Endothelial cell of umbilical vein (primary cell): ENCODE measurements around the gene SAMD4A. TPM values are rescaled to one million over a fixed set of nuclear protein-coding genes. Genes with fewer than 3 reads are reported as not detected.

Experiments used
- BruUV-seq: library from RNA; stranded (reverse); fragments of 400-500 nt; replicated peaks from 2 replicates; lab custom pipeline; 2021; lab: Mats Ljungman, UMichigan
- CTCF ChIA-PET: fragments of 300-600, 350-600 bp; sonication (Branson Sonifier 250); formaldehyde crosslinking; loops from one replicate; lab custom pipeline; 2021; ENCODE audit warnings: antibody characterized with exemption, inconsistent platforms; lab: Charles Lee
- POLR2A ChIA-PET: fragments of 300-600, 350-600 bp; sonication (Branson Sonifier 250); formaldehyde crosslinking; loops from one replicate; lab custom pipeline; 2021; ENCODE audit warnings: antibody characterized with exemption, inconsistent platforms; lab: Charles Lee
- DNase-seq: peaks from one replicate; pipeline ENCODE4 v3.0.0-alpha.2; 2011; ENCODE audit warnings: low read depth, low spot score
- FAIRE-seq: peaks from 2 replicates; lab custom pipeline; 2011; peaks lifted over from hg19 to GRCh38; lab: Jason Lieb, UNC
- H2AFZ ChIP-seq: 2 replicates; pipeline ENCODE4 v1.6.0; 2012; ENCODE audit warnings: low read depth, low read length, control low read depth, inconsistent platforms
- H3K27ac ChIP-seq: 2 replicates; pipeline ENCODE4 v1.5.1; 2011; ENCODE audit warnings: low read depth, mild to moderate bottlenecking, control low read depth, low read length, moderate library complexity; ENCODE audit not compliant: insufficient read depth
- H3K27me3 ChIP-seq, 2 experiments: 2 replicates each; pipeline versions ENCODE4 v1.6.0 to v1.6.1; 2011; ENCODE audit warnings: low read length in 2 of 2, mixed read lengths in 1 of 2; ENCODE audit not compliant: control insufficient read depth in 2 of 2, insufficient read depth in 2 of 2
- H3K36me3 ChIP-seq, 2 experiments: 2 replicates in 1 of 2; 3 replicates in 1 of 2; pipeline ENCODE4 v1.5.1; 2011; ENCODE audit warnings: low read length in 2 of 2, mild to moderate bottlenecking in 1 of 2, moderate library complexity in 1 of 2; ENCODE audit not compliant: control insufficient read depth in 2 of 2, insufficient read depth in 2 of 2; ENCODE audit errors: extremely low read depth in 1 of 2
- H3K4me1 ChIP-seq: 3 replicates; pipeline ENCODE4 v1.5.1; 2011; ENCODE audit warnings: mild to moderate bottlenecking, low read length; ENCODE audit not compliant: control insufficient read depth, insufficient read depth; ENCODE audit errors: extremely low read depth
- H3K4me2 ChIP-seq: 2 replicates; pipeline ENCODE4 v1.6.1; 2011; ENCODE audit warnings: low read length, control low read depth, mixed read lengths; ENCODE audit not compliant: insufficient read depth
- H3K4me3 ChIP-seq, 3 experiments: fragments of 200-600 bp in 1 of 3; sonication (generic), shearing (Covaris generic) in 1 of 3; replicated peaks in 1 of 3; 2 replicates each; pipeline ENCODE4 v1.5.1; 2011 to 2016; ENCODE audit warnings: control low read depth in 3 of 3, low read length in 3 of 3, mild to moderate bottlenecking in 2 of 3, inconsistent platforms in 1 of 3, low read depth in 1 of 3, moderate library complexity in 1 of 3; ENCODE audit not compliant: insufficient read depth in 1 of 3
- H3K79me2 ChIP-seq: 2 replicates; pipeline ENCODE4 v1.6.0; 2012; ENCODE audit warnings: low read length, inconsistent platforms; ENCODE audit not compliant: control insufficient read depth, insufficient read depth
- H3K9ac ChIP-seq: replicated peaks from 2 replicates; pipeline ENCODE3; 2011; ENCODE audit warnings: low read length, control low read depth; ENCODE audit not compliant: insufficient read depth; ENCODE audit errors: extremely low read depth
- H3K9me1 ChIP-seq: replicated peaks from 3 replicates; pipeline ENCODE4 v1.6.0; 2011; ENCODE audit warnings: mild to moderate bottlenecking, low read length; ENCODE audit not compliant: control insufficient read depth, insufficient read depth; ENCODE audit errors: extremely low read depth
- H3K9me3 ChIP-seq: replicated peaks from 2 replicates; pipeline ENCODE4 v1.5.1; 2012; ENCODE audit warnings: low read length, inconsistent platforms; ENCODE audit not compliant: control insufficient read depth, insufficient read depth
- H4K20me1 ChIP-seq: replicated peaks from 2 replicates; pipeline ENCODE3; 2011; ENCODE audit warnings: mild to moderate bottlenecking, low read length; ENCODE audit not compliant: control insufficient read depth, insufficient read depth; ENCODE audit errors: extremely low read depth
- CTCF ChIP-seq, 2 donors: IDR thresholded peaks; 1 replicate in 1 of 2; 2 replicates in 1 of 2; pipeline ENCODE4 v1.5.1; 2011; ENCODE audit warnings: low read length in 2 of 2, mild to moderate bottlenecking in 2 of 2, moderate library complexity in 2 of 2, control low read depth in 1 of 2, inconsistent platforms in 1 of 2, low read depth in 1 of 2; ENCODE audit not compliant: insufficient read depth in 1 of 2; ENCODE audit errors: extremely low read depth in 1 of 2
- EZH2 ChIP-seq: IDR thresholded peaks from 2 replicates; pipeline ENCODE4 v1.6.1; 2012; ENCODE audit warnings: borderline replicate concordance, low read depth, mild to moderate bottlenecking, moderate library complexity, low read length, inconsistent platforms; ENCODE audit not compliant: severe bottlenecking
- FOS ChIP-seq: IDR thresholded peaks from 2 replicates; pipeline ENCODE4 v1.6.1; 2011; ENCODE audit warnings: mild to moderate bottlenecking, low read length, moderate library complexity, borderline replicate concordance; ENCODE audit not compliant: insufficient read depth
- GATA2 ChIP-seq: IDR thresholded peaks from 2 replicates; pipeline ENCODE4 v1.7.0; 2011; ENCODE audit warnings: low read depth, mild to moderate bottlenecking, moderate library complexity, mixed read lengths, low read length; ENCODE audit not compliant: insufficient read length, insufficient read depth
- JUN ChIP-seq: IDR thresholded peaks from 2 replicates; pipeline ENCODE4 v1.6.1; 2011; ENCODE audit warnings: borderline replicate concordance, low read depth; ENCODE audit not compliant: insufficient read length, insufficient read depth
- MAX ChIP-seq: IDR thresholded peaks from 2 replicates; pipeline ENCODE4 v1.6.1; 2011; ENCODE audit not compliant: insufficient read depth, insufficient read length
- MYC ChIP-seq: IDR thresholded peaks from one replicate; pipeline ENCODE4 v1.6.1; 2011; ENCODE audit warnings: mild to moderate bottlenecking, low read depth, low read length
- POLR2A ChIP-seq: IDR thresholded peaks from 2 replicates; pipeline ENCODE4 v1.6.1; 2012; ENCODE audit warnings: low read depth, mild to moderate bottlenecking, control low read depth, low read length
- POLR2AphosphoS5 ChIP-seq: IDR thresholded peaks from 2 replicates; pipeline ENCODE4 v1.6.1; 2012; ENCODE audit warnings: low read depth, mild to moderate bottlenecking, control low read depth, low read length, moderate library complexity; ENCODE audit not compliant: insufficient read depth
- dilution Hi-C: fragments of 300-500 bp; cut with MboI; formaldehyde crosslinking; loops from one replicate; pipeline ENCODE4 v1.15.0; 2019; ENCODE audit warnings: low sequenced_read_pairs; ENCODE audit not compliant: extremely low pct_ligation_motif_present
- intact Hi-C: fragments of 100-400 bp; cut with micrococcal nuclease; formaldehyde crosslinking; loops from one replicate; pipeline ENCODE4 v1.10.0; 2022
- polyA plus RNA-seq, 4 experiments: library from polyadenylated mRNA; depleted of rRNA in 3 of 4; stranded (reverse) in 3 of 4; unstranded in 1 of 4; fragments of >200 nt; gene quantifications; 2 replicates each; pipeline versions ENCODE4 v1.2.1 to v1.2.3, GENCODE V29; 2011 to 2012; ENCODE audit warnings: missing spikeins in 1 of 4
- total RNA-seq: library from RNA; stranded (reverse); gene quantifications from 2 replicates; pipeline ENCODE4 v1.2.3, GENCODE V29; 2021

SAMD4A gene
- total and polyA plus RNA-seq, 2 donors (not counting 3 experiments of a cell fraction or from before 2014, with no cell fraction given) = 37.7 to 95.3 TPM

GRCh38 chr14:54761835-54762234 lies 194.9 kb downstream of the SAMD4A start:
- intact Hi-C loops = no loop called here
- H3K79me2 ChIP-seq = no peaks in the 10 kb centered on the region
- no peak overlapping the region for H3K27ac ChIP-seq
- dilution Hi-C loops = no loop called here
- H3K9me3 ChIP-seq = no peaks in the 10 kb centered on the region
- no TSS peak for BruUV-seq
- TF ChIP-seq POLR2AphosphoS5 (no peak), POLR2A (no peak), MYC (no peak), MAX (no peak), GATA2 (no peak), JUN (no peak), FOS (no peak), CTCF (IDR thresholded peaks at IDR 0.05; ENCODE audit: extremely low read depth in 1 of 2, insufficient read depth in 1 of 2, low read depth in 1 of 2, low read length in 2 of 2) (no peak), EZH2 (no peak)
- H3K4me3 ChIP-seq = no peak overlapping the region
- POLR2A ChIA-PET = no interaction called here
- CTCF ChIA-PET = interaction anchor here (0.7 to 1.3 kb wide), 4 partner anchors 11 to 198 kb away, joined by 3 to 5 read pairs (median 3); no protein-coding TSS in a partner anchor
- H4K20me1 ChIP-seq = no peaks in the 10 kb centered on the region
- no peaks in the 10 kb centered on the region for H3K9me1 ChIP-seq
- no peak for DNase-seq
- no peak overlapping the region for H2AFZ ChIP-seq
- H3K36me3 ChIP-seq = peaks cover 15 to 40% of the 10 kb centered on the region in 2 experiments
- H3K4me2 ChIP-seq = no peak overlapping the region
- no peak overlapping the region for H3K9ac ChIP-seq
- no peak for FAIRE-seq
- H3K27me3 ChIP-seq = no peaks in the 10 kb centered on the region
- peaks cover 21% of the 10 kb centered on the region for H3K4me1 ChIP-seq
